ENCODE measurements around the gene NMUR1. TPM values are rescaled to one million over a fixed set of nuclear protein-coding genes. Genes with fewer than 3 reads are reported as not detected.
"Not testable (repeated sequence)": the region's sequence is repeated elsewhere in the genome, so short reads cannot be mapped to it uniquely, and the experiment has no call there.

The NMUR1 gene
- total and polyA plus RNA-seq, 8 donors, result 0.14 to 0.92 (median 0.23) TPM; not detected in 4

DNA sequence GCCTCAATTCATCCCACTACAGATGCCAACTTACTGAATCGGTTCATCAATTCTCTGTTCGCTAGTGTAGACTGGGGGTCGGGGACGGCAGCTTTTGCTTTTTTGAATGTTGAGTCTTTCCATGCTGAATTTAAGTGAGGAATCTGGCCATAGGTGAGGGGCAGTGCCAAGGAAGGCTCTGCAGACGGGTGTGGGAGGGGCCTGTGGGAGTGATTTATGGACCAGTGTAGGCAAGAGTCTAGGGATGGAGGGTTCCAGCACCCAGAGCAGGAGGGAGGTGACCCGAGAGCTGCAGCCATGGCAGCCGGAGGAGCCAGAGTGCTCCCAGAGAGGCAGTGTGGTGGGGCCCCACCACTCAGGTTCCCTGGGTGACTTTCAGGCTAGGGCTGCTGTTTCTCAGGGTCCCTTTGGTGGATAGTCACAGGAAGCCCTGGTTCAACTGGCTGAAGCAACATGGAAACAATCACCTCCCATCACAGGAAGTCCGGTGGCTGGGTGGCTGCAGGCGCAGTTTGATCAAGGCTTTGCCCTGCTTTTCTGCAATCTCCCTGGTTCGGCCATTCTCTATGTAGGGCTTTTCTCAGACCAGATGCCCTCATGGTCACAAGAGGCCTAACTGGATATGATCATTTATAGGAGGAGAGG, 45.5 kb upstream of the NMUR1 start:
- TF ChIP-seq, protein P1, sequence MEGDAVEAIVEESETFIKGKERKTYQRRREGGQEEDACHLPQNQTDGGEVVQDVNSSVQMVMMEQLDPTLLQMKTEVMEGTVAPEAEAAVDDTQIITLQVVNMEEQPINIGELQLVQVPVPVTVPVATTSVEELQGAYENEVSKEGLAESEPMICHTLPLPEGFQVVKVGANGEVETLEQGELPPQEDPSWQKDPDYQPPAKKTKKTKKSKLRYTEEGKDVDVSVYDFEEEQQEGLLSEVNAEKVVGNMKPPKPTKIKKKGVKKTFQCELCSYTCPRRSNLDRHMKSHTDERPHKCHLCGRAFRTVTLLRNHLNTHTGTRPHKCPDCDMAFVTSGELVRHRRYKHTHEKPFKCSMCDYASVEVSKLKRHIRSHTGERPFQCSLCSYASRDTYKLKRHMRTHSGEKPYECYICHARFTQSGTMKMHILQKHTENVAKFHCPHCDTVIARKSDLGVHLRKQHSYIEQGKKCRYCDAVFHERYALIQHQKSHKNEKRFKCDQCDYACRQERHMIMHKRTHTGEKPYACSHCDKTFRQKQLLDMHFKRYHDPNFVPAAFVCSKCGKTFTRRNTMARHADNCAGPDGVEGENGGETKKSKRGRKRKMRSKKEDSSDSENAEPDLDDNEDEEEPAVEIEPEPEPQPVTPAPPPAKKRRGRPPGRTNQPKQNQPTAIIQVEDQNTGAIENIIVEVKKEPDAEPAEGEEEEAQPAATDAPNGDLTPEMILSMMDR (IDR thresholded peaks at IDR 0.05), result no peak
- TF ChIP-seq EP300 (IDR thresholded peaks at IDR 0.05) (no peak), POLR2A (IDR thresholded peaks at IDR 0.05) (no peak), POLR2AphosphoS5 (IDR thresholded peaks at IDR 0.05) (no peak)
- WGBS, 5 donors, result 85 to 94% (median 92%) methylated on average over 9 to 10 of the region's 10 CpGs
- DNase-seq, result no peak
- Histone ChIP-seq H3K4me1 (no peaks in the 10 kb centered on the region), H3K27me3 (peaks cover 0 to 5% (median 0%) of the 10 kb centered on the region in 3 donors), H3K4me3 (no peak overlapping the region), H3K27ac (no peak overlapping the region), H3K36me3 (no peaks in the 10 kb centered on the region), H3K9me3 (no peaks in the 10 kb centered on the region)
- intact Hi-C loops (cut with DNase I; ENCODE audit: low total_unique reads), result no loop called here

- no peaks in the 10 kb centered on the region for H3K9me3 ChIP-seq
These were observed 43.6 kb upstream of the NMUR1 start for GRCh38 chr2:231573698-231574421.

DNA sequence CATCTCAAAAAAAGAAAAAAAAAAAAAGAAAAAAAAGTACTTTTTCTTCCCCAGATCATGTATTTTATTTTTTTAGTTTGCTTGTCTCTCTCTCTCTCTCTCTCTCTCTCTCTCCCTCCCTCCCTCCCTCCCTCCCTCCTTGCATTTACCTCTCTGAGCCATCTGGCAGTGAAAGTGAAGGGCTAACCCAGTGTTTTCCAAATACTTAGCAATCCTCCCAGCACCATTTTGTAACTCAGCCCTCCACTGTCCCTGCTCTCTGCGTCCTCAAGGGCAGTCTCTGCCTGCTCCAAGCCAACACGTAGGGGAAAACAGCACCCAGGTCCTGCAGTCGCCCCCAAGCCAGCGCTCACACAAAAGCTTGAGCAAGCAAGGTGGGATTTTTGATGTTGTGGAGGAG, 42.9 kb upstream of the NMUR1 start:
- intact Hi-C loops (cut with DNase I; ENCODE audit: low total_unique reads), result no loop called here
- H3K9me3 ChIP-seq, result no peaks in the 10 kb centered on the region
- no peaks in the 10 kb centered on the region for H3K4me1 ChIP-seq
- no peak for TF ChIP-seq POLR2A (IDR thresholded peaks at IDR 0.05)
- TF ChIP-seq, protein P1 (IDR thresholded peaks at IDR 0.05), result no peak
- no peak for TF ChIP-seq POLR2AphosphoS5 (IDR thresholded peaks at IDR 0.05)
- TF ChIP-seq EP300 (IDR thresholded peaks at IDR 0.05), result no peak
- H3K27me3 ChIP-seq, result peaks cover 0 to 5% (median 0%) of the 10 kb centered on the region in 3 donors
- no peaks in the 10 kb centered on the region for H3K36me3 ChIP-seq
- DNase-seq, result no peak
- WGBS, 5 donors, result 66 to 92% (median 77%) methylated on average over 4 of the region's 4 CpGs
- H3K27ac ChIP-seq, result no peak overlapping the region
- H3K4me3 ChIP-seq, result no peak overlapping the region

More at GRCh38 chr2:231573698-231574421, 43.6 kb upstream of the NMUR1 start:
- no peaks in the 10 kb centered on the region for H3K4me1 ChIP-seq
- no peak overlapping the region for H3K27ac ChIP-seq
- no peak overlapping the region for H3K4me3 ChIP-seq
- peaks cover 0 to 5% (median 0%) of the 10 kb centered on the region in 3 donors for H3K27me3 ChIP-seq
- no peaks in the 10 kb centered on the region for H3K36me3 ChIP-seq
- intact Hi-C loops (cut with DNase I; ENCODE audit: low total_unique reads), result no loop called here
- TF ChIP-seq POLR2A (IDR thresholded peaks at IDR 0.05) (no peak), EP300 (IDR thresholded peaks at IDR 0.05) (no peak), POLR2AphosphoS5 (IDR thresholded peaks at IDR 0.05) (no peak)
- DNase-seq, result no peak
- WGBS, 5 donors, result 80 to 87% (median 82%) methylated on average over 10 to 15 of the region's 15 CpGs

DNA sequence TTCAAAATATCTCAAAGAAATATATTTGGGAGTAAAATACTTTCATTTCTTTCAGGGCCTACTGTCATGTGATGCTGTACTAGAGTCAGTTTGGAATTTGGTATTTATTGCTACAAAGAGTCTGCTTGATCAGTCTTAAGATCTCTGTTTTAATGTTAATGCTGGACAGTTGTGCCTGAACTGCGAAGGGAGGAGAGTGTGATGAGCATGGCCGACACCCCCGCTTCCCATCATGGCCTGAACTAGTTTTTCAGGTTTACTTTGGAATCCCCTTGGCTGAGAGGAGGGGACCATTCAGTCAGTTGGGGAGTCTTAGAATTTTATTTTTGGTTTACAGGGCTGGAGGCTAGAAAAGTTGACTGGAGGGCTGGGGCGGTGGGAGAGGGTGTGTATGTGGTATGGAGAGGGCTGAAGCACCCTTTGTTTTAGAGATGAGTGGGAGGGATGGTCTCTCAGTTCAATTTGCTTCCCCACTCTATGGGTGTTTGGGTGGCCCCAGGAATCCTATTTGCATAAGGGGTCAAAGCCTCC, 41.5 kb upstream of the NMUR1 start:
- DNase-seq, result no peak
- TF ChIP-seq, protein P1 (IDR thresholded peaks at IDR 0.05), result no peak
- TF ChIP-seq POLR2AphosphoS5 (IDR thresholded peaks at IDR 0.05) (no peak), EP300 (IDR thresholded peaks at IDR 0.05) (no peak)

DNA sequence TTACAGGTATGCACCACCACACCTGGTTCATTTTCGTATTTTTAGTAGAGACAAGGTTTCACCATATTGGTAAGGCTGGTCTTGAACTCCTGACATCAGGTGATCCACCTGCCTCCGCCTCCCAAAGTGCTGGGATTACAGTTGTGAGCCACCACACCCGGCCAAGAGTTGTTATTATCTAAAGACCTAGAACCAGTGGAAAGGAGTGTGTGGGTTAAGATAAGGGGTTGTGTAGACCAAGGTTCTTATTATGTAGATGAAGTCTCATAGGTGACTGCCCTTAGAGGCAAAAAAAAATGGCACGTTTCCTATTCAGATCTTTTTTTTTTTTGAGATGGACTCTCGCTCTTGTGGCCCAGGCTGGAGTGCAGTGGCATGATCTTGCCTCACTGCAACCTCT, 40.7 kb upstream of the NMUR1 start:
- H3K36me3 ChIP-seq; H3K4me3 ChIP-seq; H3K27me3 ChIP-seq; H3K4me1 ChIP-seq; H3K9me3 ChIP-seq; intact Hi-C loops (cut with DNase I; ENCODE audit: low total_unique reads); DNase-seq; H3K27ac ChIP-seq: not testable (repeated sequence)
- WGBS, 5 donors, result 64 to 85% (median 77%) methylated on average over 5 of the region's 5 CpGs

More for the DNA sequence above, 41.5 kb upstream of the NMUR1 start:
- intact Hi-C loops (cut with DNase I; ENCODE audit: low total_unique reads), result no loop called here
- Histone ChIP-seq H3K27me3 (peaks cover 0 to 5% (median 0%) of the 10 kb centered on the region in 3 donors), H3K4me3 (no peak overlapping the region), H3K36me3 (no peaks in the 10 kb centered on the region), H3K27ac (no peak overlapping the region), H3K4me1 (no peaks in the 10 kb centered on the region), H3K9me3 (no peaks in the 10 kb centered on the region)
- WGBS, 5 donors, result 76 to 93% (median 84%) methylated on average over 4 of the region's 4 CpGs

Measured in stomach (tissue), 9 donors.